ENCODE results near the gene C5orf63. TPM values are rescaled to one million over a fixed set of nuclear protein-coding genes. Genes with fewer than 3 reads are reported as not detected.
A peak's percentile ranks its signal among the peaks of the same experiment; 100 is the strongest.

C5orf63 gene
- total and polyA plus RNA-seq, 2 of the 13 experiments (the other 11 are each of a cell fraction or from before 2014, with no cell fraction given): 7.9 to 8.8 TPM

- TF ChIP-seq NR2C2 (CRISPR knock-in tag; IDR thresholded peaks at IDR 0.05; ENCODE audit: borderline replicate concordance) (peak; percentile 54; the same call in 1 of the 2 replicates), ZNF552 (CRISPR knock-in tag; IDR thresholded peaks at IDR 0.05; ENCODE audit: borderline replicate concordance) (no peak), ZKSCAN8 (CRISPR knock-in tag; IDR thresholded peaks at IDR 0.05; ENCODE audit: borderline replicate concordance) (0 out of 2 replicates have a peak, but pooled peaks have one; percentile 21), ZNF782 (CRISPR knock-in tag; IDR thresholded peaks at IDR 0.05; ENCODE audit: borderline replicate concordance) (peak; percentile 82; the same call in 1 of the 2 replicates), ZNF234 (CRISPR knock-in tag; conservative IDR thresholded peaks at IDR 0.05) (no peak; the same call in 1 of the 2 replicates), PBX3 (CRISPR knock-in tag; IDR thresholded peaks at IDR 0.05; ENCODE audit: borderline replicate concordance) (0 out of 2 replicates have a peak, but pooled peaks have one; percentile 52), SETDB1 (CRISPR knock-in tag; IDR thresholded peaks at IDR 0.05; ENCODE audit: borderline replicate concordance) (no peak), RCOR2 (CRISPR knock-in tag; IDR thresholded peaks at IDR 0.05) (no peak), KDM5A (IDR thresholded peaks at IDR 0.05; ENCODE audit: borderline replicate concordance, low read length) (no peak), KLF12 (CRISPR knock-in tag; IDR thresholded peaks at IDR 0.05; ENCODE audit: borderline replicate concordance) (peak; percentile 57; the same call in 1 of the 2 replicates), MBNL3 (CRISPR knock-in tag; conservative IDR thresholded peaks at IDR 0.05) (no peak), ZNF737 (CRISPR knock-in tag; IDR thresholded peaks at IDR 0.05; ENCODE audit: borderline replicate concordance) (0 out of 2 replicates have a peak, but pooled peaks have one; percentile 64), MZF1 (CRISPR knock-in tag; IDR thresholded peaks at IDR 0.05; ENCODE audit: borderline replicate concordance) (no peak), DR1 (CRISPR knock-in tag; IDR thresholded peaks at IDR 0.05) (0 out of 2 replicates have a peak, but pooled peaks have one; percentile 3), CHD4 (IDR thresholded peaks at IDR 0.05; ENCODE audit: borderline replicate concordance, low read length) (no peak), TRIM24 (CRISPR knock-in tag; IDR thresholded peaks at IDR 0.05) (no peak), ZFX (CRISPR knock-in tag; IDR thresholded peaks at IDR 0.05; ENCODE audit: low read depth) (peak; percentile 64; the same call in 1 of the 2 replicates), RARA (CRISPR knock-in tag; IDR thresholded peaks at IDR 0.05) (peak; percentile 67)
- TF ChIP-seq, protein P1, sequence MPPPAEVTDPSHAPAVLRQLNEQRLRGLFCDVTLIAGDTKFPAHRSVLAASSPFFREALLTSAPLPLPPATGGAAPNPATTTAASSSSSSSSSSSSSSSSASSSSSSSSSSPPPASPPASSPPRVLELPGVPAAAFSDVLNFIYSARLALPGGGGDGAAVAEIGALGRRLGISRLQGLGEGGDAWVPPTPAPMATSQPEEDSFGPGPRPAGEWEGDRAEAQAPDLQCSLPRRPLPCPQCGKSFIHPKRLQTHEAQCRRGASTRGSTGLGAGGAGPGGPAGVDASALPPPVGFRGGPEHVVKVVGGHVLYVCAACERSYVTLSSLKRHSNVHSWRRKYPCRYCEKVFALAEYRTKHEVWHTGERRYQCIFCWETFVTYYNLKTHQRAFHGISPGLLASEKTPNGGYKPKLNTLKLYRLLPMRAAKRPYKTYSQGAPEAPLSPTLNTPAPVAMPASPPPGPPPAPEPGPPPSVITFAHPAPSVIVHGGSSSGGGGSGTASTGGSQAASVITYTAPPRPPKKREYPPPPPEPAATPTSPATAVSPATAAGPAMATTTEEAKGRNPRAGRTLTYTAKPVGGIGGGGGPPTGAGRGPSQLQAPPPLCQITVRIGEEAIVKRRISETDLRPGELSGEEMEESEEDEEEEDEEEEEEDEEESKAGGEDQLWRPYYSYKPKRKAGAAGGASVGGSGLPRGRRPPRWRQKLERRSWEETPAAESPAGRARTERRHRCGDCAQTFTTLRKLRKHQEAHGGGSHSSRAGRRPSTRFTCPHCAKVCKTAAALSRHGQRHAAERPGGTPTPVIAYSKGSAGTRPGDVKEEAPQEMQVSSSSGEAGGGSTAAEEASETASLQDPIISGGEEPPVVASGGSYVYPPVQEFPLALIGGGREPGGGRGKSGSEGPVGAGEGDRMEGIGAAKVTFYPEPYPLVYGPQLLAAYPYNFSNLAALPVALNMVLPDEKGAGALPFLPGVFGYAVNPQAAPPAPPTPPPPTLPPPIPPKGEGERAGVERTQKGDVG (CRISPR knock-in tag; IDR thresholded peaks at IDR 0.05; ENCODE audit: borderline replicate concordance): peak; percentile 53; the same call in 1 of the 2 replicates
- TF ChIP-seq, protein P2, sequence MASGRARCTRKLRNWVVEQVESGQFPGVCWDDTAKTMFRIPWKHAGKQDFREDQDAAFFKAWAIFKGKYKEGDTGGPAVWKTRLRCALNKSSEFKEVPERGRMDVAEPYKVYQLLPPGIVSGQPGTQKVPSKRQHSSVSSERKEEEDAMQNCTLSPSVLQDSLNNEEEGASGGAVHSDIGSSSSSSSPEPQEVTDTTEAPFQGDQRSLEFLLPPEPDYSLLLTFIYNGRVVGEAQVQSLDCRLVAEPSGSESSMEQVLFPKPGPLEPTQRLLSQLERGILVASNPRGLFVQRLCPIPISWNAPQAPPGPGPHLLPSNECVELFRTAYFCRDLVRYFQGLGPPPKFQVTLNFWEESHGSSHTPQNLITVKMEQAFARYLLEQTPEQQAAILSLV (CRISPR knock-in tag; IDR thresholded peaks at IDR 0.05; ENCODE audit: borderline replicate concordance): 0 out of 2 replicates have a peak, but pooled peaks have one; percentile 27
- TF ChIP-seq, protein P3, sequence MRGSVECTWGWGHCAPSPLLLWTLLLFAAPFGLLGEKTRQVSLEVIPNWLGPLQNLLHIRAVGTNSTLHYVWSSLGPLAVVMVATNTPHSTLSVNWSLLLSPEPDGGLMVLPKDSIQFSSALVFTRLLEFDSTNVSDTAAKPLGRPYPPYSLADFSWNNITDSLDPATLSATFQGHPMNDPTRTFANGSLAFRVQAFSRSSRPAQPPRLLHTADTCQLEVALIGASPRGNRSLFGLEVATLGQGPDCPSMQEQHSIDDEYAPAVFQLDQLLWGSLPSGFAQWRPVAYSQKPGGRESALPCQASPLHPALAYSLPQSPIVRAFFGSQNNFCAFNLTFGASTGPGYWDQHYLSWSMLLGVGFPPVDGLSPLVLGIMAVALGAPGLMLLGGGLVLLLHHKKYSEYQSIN (CRISPR knock-in tag; IDR thresholded peaks at IDR 0.05; ENCODE audit: borderline replicate concordance): no peak
These were observed at the start of gene C5orf63 (continued) for GRCh38 chr5:127072861-127073846.
